ENCODE results near the gene ATP11B. TPM values are rescaled to one million over a fixed set of nuclear protein-coding genes. Genes with fewer than 3 reads are reported as not detected.

Gene ATP11B
- total RNA-seq, 4 donors from 2014 or later, result 80.8 to 114 (median 100) TPM

GRCh38 chr3:182892226-182892625 is 98.9 kb downstream of the ATP11B start:
- H3K9me3 ChIP-seq, result no peaks in the 10 kb centered on the region
- no peak for DNase-seq (ENCODE audit: low spot score in 2 of 2)
- H3K4me3 ChIP-seq, result no peak overlapping the region
- WGBS, 2 donors, result 94 to 98% methylated on average over 4 of the region's 4 CpGs
- H3K27me3 ChIP-seq, result no peaks in the 10 kb centered on the region
- no peak overlapping the region for H3K27ac ChIP-seq
- TF ChIP-seq POLR2A (IDR thresholded peaks at IDR 0.05) (no peak), EP300 (IDR thresholded peaks at IDR 0.05) (no peak), CTCF (IDR thresholded peaks at IDR 0.05) (no peak)
- no peaks in the 10 kb centered on the region for H3K4me1 ChIP-seq
- H3K36me3 ChIP-seq, result peaks cover 0 to 66% (median 0%) of the 10 kb centered on the region in 3 donors

GRCh38 chr3:182895513-182896112 is 102.3 kb downstream of the ATP11B start:
- no peak overlapping the region for H3K27ac ChIP-seq
- no peak for DNase-seq (ENCODE audit: low spot score in 2 of 2)
- H3K27me3 ChIP-seq, result no peaks in the 10 kb centered on the region
- no peak for TF ChIP-seq POLR2A (IDR thresholded peaks at IDR 0.05)
- TF ChIP-seq CTCF (IDR thresholded peaks at IDR 0.05), result no peak
- no peak for TF ChIP-seq EP300 (IDR thresholded peaks at IDR 0.05)
- peaks cover 0 to 70% (median 0%) of the 10 kb centered on the region in 3 donors for H3K36me3 ChIP-seq
- H3K4me3 ChIP-seq, result no peak overlapping the region
- H3K9me3 ChIP-seq, result no peaks in the 10 kb centered on the region
- H3K4me1 ChIP-seq, result no peaks in the 10 kb centered on the region
- 70 to 73% methylated on average over 8 of the region's 8 CpGs for whole genome bisulfite sequencing, 2 donors

GRCh38 chr3:182896553-182896952 is 103.2 kb downstream of the ATP11B start:
- no peak overlapping the region for H3K27ac ChIP-seq
- peaks cover 0 to 64% (median 0%) of the 10 kb centered on the region in 3 donors for H3K36me3 ChIP-seq
- WGBS, 2 donors, result 91 to 95% methylated on average over 2 of the region's 2 CpGs

GRCh38 chr3:182902236-182902635 is 108.9 kb downstream of the ATP11B start:
- H3K36me3 ChIP-seq, result peaks cover 0 to 72% (median 0%) of the 10 kb centered on the region in 3 donors
- no peak overlapping the region for H3K27ac ChIP-seq
- WGBS, 2 donors, result 71 to 72% methylated on average over 5 of the region's 5 CpGs
- no peaks in the 10 kb centered on the region for H3K4me1 ChIP-seq
- DNase-seq (ENCODE audit: low spot score in 2 of 2), result no peak
- H3K27me3 ChIP-seq, result no peaks in the 10 kb centered on the region
- H3K4me3 ChIP-seq, result no peak overlapping the region
- H3K9me3 ChIP-seq, result no peaks in the 10 kb centered on the region
- TF ChIP-seq CTCF (IDR thresholded peaks at IDR 0.05) (no peak), EP300 (IDR thresholded peaks at IDR 0.05) (no peak), POLR2A (IDR thresholded peaks at IDR 0.05) (no peak)

More at GRCh38 chr3:182896553-182896952, 103.2 kb downstream of the ATP11B start:
- no peaks in the 10 kb centered on the region for H3K27me3 ChIP-seq
- DNase-seq (ENCODE audit: low spot score in 2 of 2), result no peak
- no peaks in the 10 kb centered on the region for H3K4me1 ChIP-seq
- no peak overlapping the region for H3K4me3 ChIP-seq
- no peaks in the 10 kb centered on the region for H3K9me3 ChIP-seq
- no peak for TF ChIP-seq CTCF (IDR thresholded peaks at IDR 0.05)
- no peak for TF ChIP-seq POLR2A (IDR thresholded peaks at IDR 0.05)
- no peak for TF ChIP-seq EP300 (IDR thresholded peaks at IDR 0.05)

GRCh38 chr3:182904164-182904563 is 110.9 kb downstream of the ATP11B start:
- Histone ChIP-seq H3K9me3 (no peaks in the 10 kb centered on the region), H3K36me3 (peaks cover 0 to 60% (median 0%) of the 10 kb centered on the region in 3 donors), H3K27ac (no peak overlapping the region), H3K4me3 (no peak overlapping the region), H3K4me1 (no peaks in the 10 kb centered on the region), H3K27me3 (no peaks in the 10 kb centered on the region)
- TF ChIP-seq POLR2A (IDR thresholded peaks at IDR 0.05) (no peak), CTCF (IDR thresholded peaks at IDR 0.05) (no peak), EP300 (IDR thresholded peaks at IDR 0.05) (no peak)
- WGBS, 2 donors, result 79 to 86% methylated on average over 3 of the region's 3 CpGs
- no peak for DNase-seq (ENCODE audit: low spot score in 2 of 2)

Measured in tibial nerve (tissue), 4 donors.